Spleen (tissue), 11 donors: ENCODE measurements around the gene C5orf58. TPM values are rescaled to one million over a fixed set of nuclear protein-coding genes. Genes with fewer than 3 reads are reported as not detected.

Source experiments
- DNase-seq: peaks from one replicate; pipeline ENCODE4 v3.0.0-alpha.2; 2020
- H3K27ac ChIP-seq, 8 donors: fragments of 200-600 bp; sonication (generic) in 7 of 8; 1 replicate in 4 of 8; 2 replicates in 4 of 8; pipeline versions ENCODE4 v1.5.0 to v1.8.0; 2016 to 2021; ENCODE audit warnings: inconsistent platforms in 4 of 8, mild to moderate bottlenecking in 4 of 8, moderate library complexity in 1 of 8
- H3K27me3 ChIP-seq, 7 donors: fragments of 200-600 bp; sonication (generic) in 6 of 7; replicated peaks in 1 of 7; 1 replicate in 4 of 7; 2 replicates in 3 of 7; pipeline versions ENCODE4 v1.5.0 to v1.8.0; 2016 to 2021; ENCODE audit warnings: inconsistent platforms in 3 of 7, mild to moderate bottlenecking in 1 of 7
- H3K36me3 ChIP-seq, 6 donors: fragments of 200-600 bp; sonication (generic) in 5 of 6; 1 replicate in 4 of 6; 2 replicates in 2 of 6; pipeline versions ENCODE4 v1.5.0 to v1.8.0; 2016 to 2021; ENCODE audit warnings: inconsistent platforms in 2 of 6
- H3K4me1 ChIP-seq, 6 donors: fragments of 200-600 bp; sonication (generic) in 5 of 6; 1 replicate in 3 of 6; 2 replicates in 3 of 6; pipeline versions ENCODE4 v1.5.0 to v1.8.0; 2016 to 2021; ENCODE audit warnings: inconsistent platforms in 3 of 6
- H3K4me3 ChIP-seq, 8 donors: fragments of 200-600 bp; sonication (generic) in 7 of 8; 1 replicate in 4 of 8; 2 replicates in 4 of 8; pipeline versions ENCODE4 v1.5.0 to v1.8.0; 2016 to 2021; ENCODE audit warnings: inconsistent platforms in 4 of 8, mild to moderate bottlenecking in 4 of 8, moderate library complexity in 2 of 8
- H3K9me3 ChIP-seq, 8 donors: fragments of 200-600 bp; sonication (generic) in 7 of 8; 1 replicate in 4 of 8; 2 replicates in 4 of 8; pipeline versions ENCODE4 v1.5.0 to v1.8.0; 2016 to 2021; ENCODE audit warnings: inconsistent platforms in 4 of 8
- POLR2A ChIP-seq, 3 donors: fragments of 450-650 bp; IDR thresholded peaks; one replicate each; pipeline ENCODE4 v1.5.1; 2017; ENCODE audit warnings: antibody characterized with exemption in 3 of 3, mild to moderate bottlenecking in 1 of 3
- POLR2AphosphoS5 ChIP-seq, 3 donors: sonication (generic); formaldehyde crosslinking; IDR thresholded peaks; one replicate each; pipeline ENCODE4 v1.5.1; 2017; ENCODE audit warnings: antibody characterized with exemption in 3 of 3
- WGBS, 5 donors: extraction: QIAGEN DNeasy Blood & Tissue Kit in 3 of 5; methylation state at CpG; one replicate each; pipeline versions ENCODE4 v1.1.5 to v1.1.7; 2013 to 2018; 5-methylcytosine and 5-hydroxymethylcytosine counted together
- intact Hi-C: fragments of 100-400 bp; cut with DNase I; formaldehyde crosslinking; loops from one replicate; pipeline ENCODE4 v1.15.0; 2023; ENCODE audit warnings: low total_unique reads
- polyA plus RNA-seq, 3 donors: library from polyadenylated mRNA; stranded (reverse); fragments of 200-250 nt; gene quantifications; one replicate each; pipeline ENCODE4 v1.2.1, GENCODE V29; 2013
- total RNA-seq, 7 donors: library from RNA; depleted of rRNA in 3 of 7; stranded (reverse); fragments of >200 nt in 3 of 7; fragmentation: NEBNext Ultra II Directional in 4 of 7; extraction: Animal tissue kit (Norgen Biotek cat#: 25700) in 4 of 7; gene quantifications; one replicate each; pipeline versions ENCODE4 v1.1.0 to v1.2.1, GENCODE V29; 2016 to 2021
- TF ChIP-seq, protein P1 (sequence below), 11 experiments: fragments of 200-600 bp in 7 of 11; fragments of 450-650 bp in 4 of 11; sonication (generic) in 4 of 11; IDR thresholded peaks in 8 of 11; conservative IDR thresholded peaks in 3 of 11; 1 replicate in 7 of 11; 2 replicates in 4 of 11; pipeline versions ENCODE4 v1.4.0 to v1.8.0; 2016 to 2021; ENCODE audit warnings: antibody characterized with exemption in 11 of 11, inconsistent platforms in 4 of 11, mild to moderate bottlenecking in 1 of 11
- donor health status: healthy with polysubstance abuse.
- donor health status: DM: no; HTN: no; CAD: no; lungs with moderate emphysema.
- donor health status: DM: no; HTN: no; CAD: no.
- donor health status: Bipolar disorder and iron deficiency.
- donor health status: healthy.
- donor health status: DM: no; HTN: no; CAD: no.
- donor health status: DM: yes; HTN: yes; CAD: no.

Gene C5orf58
- total and polyA plus RNA-seq, 10 donors: 0.35 TPM; not detected in 9

- H3K27ac ChIP-seq: peak overlapping the region; percentile 29 to 99 (median 72)
- WGBS, 5 donors: 76 to 83% (median 77%) methylated on average over 2 of the region's 2 CpGs
- peaks cover 0 to 77% (median 18%) of the 10 kb centered on the region in 6 donors for H3K36me3 ChIP-seq
- DNase-seq: no peak
- TF ChIP-seq POLR2A (IDR thresholded peaks at IDR 0.05) (no peak), POLR2AphosphoS5 (IDR thresholded peaks at IDR 0.05) (no peak)
- TF ChIP-seq, protein P1, sequence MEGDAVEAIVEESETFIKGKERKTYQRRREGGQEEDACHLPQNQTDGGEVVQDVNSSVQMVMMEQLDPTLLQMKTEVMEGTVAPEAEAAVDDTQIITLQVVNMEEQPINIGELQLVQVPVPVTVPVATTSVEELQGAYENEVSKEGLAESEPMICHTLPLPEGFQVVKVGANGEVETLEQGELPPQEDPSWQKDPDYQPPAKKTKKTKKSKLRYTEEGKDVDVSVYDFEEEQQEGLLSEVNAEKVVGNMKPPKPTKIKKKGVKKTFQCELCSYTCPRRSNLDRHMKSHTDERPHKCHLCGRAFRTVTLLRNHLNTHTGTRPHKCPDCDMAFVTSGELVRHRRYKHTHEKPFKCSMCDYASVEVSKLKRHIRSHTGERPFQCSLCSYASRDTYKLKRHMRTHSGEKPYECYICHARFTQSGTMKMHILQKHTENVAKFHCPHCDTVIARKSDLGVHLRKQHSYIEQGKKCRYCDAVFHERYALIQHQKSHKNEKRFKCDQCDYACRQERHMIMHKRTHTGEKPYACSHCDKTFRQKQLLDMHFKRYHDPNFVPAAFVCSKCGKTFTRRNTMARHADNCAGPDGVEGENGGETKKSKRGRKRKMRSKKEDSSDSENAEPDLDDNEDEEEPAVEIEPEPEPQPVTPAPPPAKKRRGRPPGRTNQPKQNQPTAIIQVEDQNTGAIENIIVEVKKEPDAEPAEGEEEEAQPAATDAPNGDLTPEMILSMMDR (IDR thresholded peaks at IDR 0.05 in 8 of 11, conservative IDR thresholded peaks at IDR 0.05 in 3 of 11): no peak
- H3K27me3 ChIP-seq: no peaks in the 10 kb centered on the region
- intact Hi-C loops: no loop called here
- no peak overlapping the region for H3K4me3 ChIP-seq
- peaks cover 47 to 99% (median 93%) of the 10 kb centered on the region in 6 donors for H3K4me1 ChIP-seq
- H3K9me3 ChIP-seq: no peaks in the 10 kb centered on the region
Observed at GRCh38 chr5:170276140-170276539, 43.4 kb downstream of the C5orf58 start.

DNA sequence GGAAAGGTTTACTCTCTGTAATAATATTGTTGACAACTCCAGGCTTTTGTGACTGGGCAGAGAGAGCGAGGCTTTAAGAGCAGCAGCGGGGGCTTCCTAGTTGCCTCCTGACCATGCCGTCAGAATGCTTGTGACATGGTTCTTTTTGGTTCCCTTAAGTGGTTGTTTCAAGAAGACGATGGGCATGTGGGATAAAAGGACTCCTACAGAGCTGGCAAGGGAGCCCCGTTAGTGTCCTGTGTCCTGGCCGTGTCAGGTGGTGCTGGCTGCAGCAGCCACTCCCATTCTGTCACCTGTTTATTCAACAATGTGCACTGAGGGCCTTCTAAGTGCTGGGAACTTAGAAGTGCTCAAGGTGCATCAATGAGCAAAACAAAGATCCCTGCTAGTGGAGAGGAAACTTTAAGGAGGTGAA, 45.1 kb downstream of the C5orf58 start:
- H3K27me3 ChIP-seq: no peaks in the 10 kb centered on the region
- H3K4me1 ChIP-seq: peaks cover 55 to 99% (median 96%) of the 10 kb centered on the region in 6 donors
- intact Hi-C loops: no loop called here
- no peak for DNase-seq
- TF ChIP-seq, protein P1 (IDR thresholded peaks at IDR 0.05 in 8 of 11, conservative IDR thresholded peaks at IDR 0.05 in 3 of 11): no peak
- TF ChIP-seq POLR2AphosphoS5 (IDR thresholded peaks at IDR 0.05): peak in 1 of 3 donors; percentile 16
- no peak for TF ChIP-seq POLR2A (IDR thresholded peaks at IDR 0.05)
- 26 to 39% (median 38%) methylated on average over 6 of the region's 6 CpGs for WGBS, 5 donors
- H3K27ac ChIP-seq: peak overlapping the region; percentile 20 to 99 (median 72)
- no peaks in the 10 kb centered on the region for H3K9me3 ChIP-seq
- peaks cover 0 to 77% (median 16%) of the 10 kb centered on the region in 6 donors for H3K36me3 ChIP-seq
- peak overlapping the region in 1 of 8 donors; percentile 58 for H3K4me3 ChIP-seq

DNA sequence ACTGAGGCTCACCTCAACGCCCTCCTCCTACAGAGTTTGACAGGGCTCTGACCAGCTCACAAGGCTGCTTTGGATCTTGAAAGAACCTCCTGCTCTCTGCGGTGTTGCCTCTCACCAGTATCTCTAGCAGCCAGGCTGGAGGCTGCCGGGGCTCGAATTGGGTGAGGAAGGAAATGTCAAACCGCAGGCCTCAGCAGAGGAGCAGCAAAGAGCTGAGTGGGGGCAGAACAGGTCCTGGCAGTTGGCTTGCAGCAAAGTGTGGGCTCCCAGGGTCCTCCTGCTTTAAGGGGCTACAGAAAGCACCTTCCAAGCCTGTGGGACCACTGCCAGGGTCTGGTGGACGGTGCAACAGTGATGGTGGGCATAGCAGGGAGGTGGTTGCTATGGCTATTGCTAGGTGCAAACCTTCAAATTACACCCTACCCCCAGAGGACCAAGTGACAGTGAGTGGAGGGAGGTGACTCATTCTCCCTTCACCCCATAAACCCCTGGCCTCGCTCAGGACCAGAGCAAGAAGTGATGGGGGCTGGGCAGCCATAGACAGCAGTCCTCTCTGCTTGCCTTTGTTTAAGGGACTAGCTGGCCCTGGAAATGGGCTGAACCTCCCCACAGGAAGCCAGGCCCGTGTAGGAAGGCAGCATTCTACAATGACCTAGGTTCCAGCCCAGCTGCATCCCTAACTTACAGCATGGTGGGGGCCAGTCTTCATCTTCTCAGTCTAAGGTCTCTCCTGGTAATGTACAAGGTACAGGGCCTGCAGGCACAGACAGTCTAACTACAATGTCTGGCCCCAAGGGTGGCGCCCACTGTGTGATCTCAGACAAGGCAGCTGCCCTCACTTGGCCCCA, 46.0 kb downstream of the C5orf58 start:
- intact Hi-C loops: no loop called here
- no peaks in the 10 kb centered on the region for H3K27me3 ChIP-seq
- TF ChIP-seq, protein P1 (IDR thresholded peaks at IDR 0.05 in 8 of 11, conservative IDR thresholded peaks at IDR 0.05 in 3 of 11): no peak
- TF ChIP-seq POLR2AphosphoS5 (IDR thresholded peaks at IDR 0.05) (peak; percentile 71 to 82 (median 75)), POLR2A (IDR thresholded peaks at IDR 0.05) (no peak)
- peaks cover 54 to 99% (median 96%) of the 10 kb centered on the region in 6 donors for H3K4me1 ChIP-seq
- peak overlapping the region in 6 of 8 donors; percentile 1 to 58 (median 10) for H3K4me3 ChIP-seq
- H3K36me3 ChIP-seq: peaks cover 0 to 77% (median 11%) of the 10 kb centered on the region in 6 donors
- WGBS, 5 donors: 9 to 22% (median 19%) methylated on average over 9 of the region's 9 CpGs
- peaks cover 0 to 4% (median 0%) of the 10 kb centered on the region in 8 donors for H3K9me3 ChIP-seq
- H3K27ac ChIP-seq: peak overlapping the region; percentile 48 to 99 (median 82)
- peak; percentile 95 for DNase-seq

DNA sequence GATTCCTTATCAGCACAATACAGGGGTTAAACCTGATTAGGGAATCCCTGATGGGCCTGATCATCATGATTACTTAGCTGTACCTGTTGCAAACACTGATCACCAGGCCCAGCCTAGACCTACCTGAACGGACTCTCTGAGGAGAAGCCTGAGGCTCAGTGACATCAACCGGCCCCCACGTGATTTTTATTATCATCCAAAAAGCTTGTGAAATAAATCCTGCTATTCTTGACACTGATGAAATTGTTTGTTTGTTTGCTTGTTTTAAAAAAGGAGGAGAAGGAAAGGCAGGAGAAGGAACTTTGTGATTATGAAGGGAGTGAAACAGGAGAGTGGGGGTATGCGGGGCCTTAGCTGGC, 46.7 kb downstream of the C5orf58 start:
- Histone ChIP-seq H3K4me3 (peak overlapping the region in 2 of 8 donors; percentile 13 to 58), H3K9me3 (peaks cover 0 to 10% (median 0%) of the 10 kb centered on the region in 8 donors), H3K27me3 (no peaks in the 10 kb centered on the region), H3K27ac (peak overlapping the region in 7 of 8 donors; percentile 51 to 99 (median 88)), H3K4me1 (peaks cover 48 to 99% (median 95%) of the 10 kb centered on the region in 6 donors), H3K36me3 (peaks cover 0 to 77% (median 7%) of the 10 kb centered on the region in 6 donors)
- intact Hi-C loops: no loop called here
- no peak for DNase-seq
- TF ChIP-seq POLR2AphosphoS5 (IDR thresholded peaks at IDR 0.05) (no peak), POLR2A (IDR thresholded peaks at IDR 0.05) (no peak)
- TF ChIP-seq, protein P1 (IDR thresholded peaks at IDR 0.05 in 8 of 11, conservative IDR thresholded peaks at IDR 0.05 in 3 of 11): no peak
- 48 to 71% (median 54%) methylated on average over 4 of the region's 4 CpGs for WGBS, 5 donors
